T-cell (primary cell): ENCODE measurements around the gene SPIN3. TPM values are rescaled to one million over a fixed set of nuclear protein-coding genes. Genes with fewer than 3 reads are reported as not detected.

ENCODE experiments used
- ATAC-seq, 4 experiments: fragments of 200-7000 bp in 3 of 4; fragments of 150-1000 bp in 1 of 4; cut with Tn5 transposase; replicated peaks in 1 of 4; 1 replicate in 3 of 4; 2 replicates in 1 of 4; pipeline ENCODE4 v1.10.0; 2021; ENCODE audit warnings: moderate library complexity in 3 of 4, mild to moderate bottlenecking in 2 of 4, moderate number of reproducible peaks in 1 of 4
- CTCF ChIA-PET, 2 donors: fragments of 300-600 bp; sonication (Branson Sonifier 250); formaldehyde crosslinking; loops; one replicate each; lab custom pipeline; 2022; ENCODE audit warnings: antibody characterized with exemption in 2 of 2; lab: Charles Lee
- POLR2A ChIA-PET, 2 donors: fragments of 300-600 bp; sonication (Branson Sonifier 250); formaldehyde crosslinking; loops; one replicate each; lab custom pipeline; 2022; ENCODE audit warnings: antibody characterized with exemption in 2 of 2; lab: Charles Lee
- DNase-seq, 35 experiments: peaks; one replicate each; pipeline versions ENCODE4 v3.0.0 to v3.0.0-alpha.2; 2013 to 2023
- H3K27ac ChIP-seq: one replicate; pipeline ENCODE4 v1.5.1; 2013; ENCODE audit warnings: low read length
- H3K27me3 ChIP-seq, 2 experiments: replicated peaks in 1 of 2; 1 replicate in 1 of 2; 2 replicates in 1 of 2; pipeline versions ENCODE4 v1.6.1 to v1.7.0; 2013; ENCODE audit warnings: low read length in 1 of 2, mixed read lengths in 1 of 2; ENCODE audit not compliant: control insufficient read depth in 2 of 2, insufficient read depth in 2 of 2; ENCODE audit errors: extremely low read depth in 1 of 2
- H3K36me3 ChIP-seq, 2 donors: 1 replicate in 1 of 2; 2 replicates in 1 of 2; pipeline versions ENCODE4 v1.6.1 to v1.7.0; 2013; ENCODE audit warnings: low read length in 1 of 2; ENCODE audit not compliant: control insufficient read depth in 2 of 2, insufficient read depth in 1 of 2; ENCODE audit errors: extremely low read depth in 1 of 2
- H3K4me1 ChIP-seq, 2 experiments: 1 replicate in 1 of 2; 2 replicates in 1 of 2; pipeline versions ENCODE4 v1.6.1 to v1.7.0; 2013; ENCODE audit warnings: low read length in 2 of 2, mixed read lengths in 1 of 2; ENCODE audit not compliant: insufficient read depth in 2 of 2, control insufficient read depth in 1 of 2; ENCODE audit errors: extremely low read depth in 1 of 2
- H3K4me3 ChIP-seq, 2 donors: 1 replicate in 1 of 2; 2 replicates in 1 of 2; pipeline versions ENCODE4 v1.5.1 to v1.7.0; 2013; ENCODE audit warnings: mild to moderate bottlenecking in 2 of 2, low read length in 1 of 2, moderate library complexity in 1 of 2; ENCODE audit not compliant: control insufficient read depth in 1 of 2; ENCODE audit errors: extremely low read depth in 1 of 2
- H3K9me3 ChIP-seq: 2 replicates; pipeline ENCODE4 v1.7.0; 2013
- H3K27ac Mint-ChIP-seq, 2 donors: one replicate each; pipeline ENCODE4 v1.8.0; 2020 to 2021; ENCODE audit warnings: mild to moderate bottlenecking in 2 of 2, mixed read lengths in 2 of 2
- H3K27me3 Mint-ChIP-seq, 2 donors: one replicate each; pipeline ENCODE4 v1.8.0; 2021 to 2022; ENCODE audit warnings: mixed read lengths in 2 of 2
- H3K36me3 Mint-ChIP-seq: one replicate; pipeline ENCODE4 v1.8.0; 2021; ENCODE audit warnings: mixed read lengths
- H3K4me1 Mint-ChIP-seq, 3 donors: one replicate each; pipeline ENCODE4 v1.8.0; 2020 to 2022; ENCODE audit warnings: mixed read lengths in 3 of 3, mild to moderate bottlenecking in 1 of 3
- H3K4me3 Mint-ChIP-seq, 3 donors: one replicate each; pipeline ENCODE4 v1.8.0; 2020 to 2022; ENCODE audit warnings: mild to moderate bottlenecking in 3 of 3, mixed read lengths in 3 of 3, moderate library complexity in 3 of 3
- H3K9me3 Mint-ChIP-seq, 3 donors: one replicate each; pipeline ENCODE4 v1.8.0; 2020 to 2022; ENCODE audit warnings: mixed read lengths in 3 of 3
- WGBS: methylation state at CpG from one replicate; pipeline ENCODE4 v1.1.5; 2013; ENCODE audit warnings: missing lambda C conversion rate; ENCODE audit not compliant: insufficient coverage; 5-methylcytosine and 5-hydroxymethylcytosine counted together
- total RNA-seq, 35 experiments: library from RNA in 6 of 35; stranded (reverse) in 6 of 35; fragments of 120-200 nt in 1 of 35; gene quantifications; one replicate each; pipeline versions ENCODE4 v1.2.1 to v1.2.4 and lab custom pipeline; 2013 to 2026

Gene SPIN3
- total RNA-seq, 5 donors from 2014 or later (not counting 1 experiment from before 2014, with no cell fraction given): 8.4 to 21.8 (median 16.2) TPM

DNA sequence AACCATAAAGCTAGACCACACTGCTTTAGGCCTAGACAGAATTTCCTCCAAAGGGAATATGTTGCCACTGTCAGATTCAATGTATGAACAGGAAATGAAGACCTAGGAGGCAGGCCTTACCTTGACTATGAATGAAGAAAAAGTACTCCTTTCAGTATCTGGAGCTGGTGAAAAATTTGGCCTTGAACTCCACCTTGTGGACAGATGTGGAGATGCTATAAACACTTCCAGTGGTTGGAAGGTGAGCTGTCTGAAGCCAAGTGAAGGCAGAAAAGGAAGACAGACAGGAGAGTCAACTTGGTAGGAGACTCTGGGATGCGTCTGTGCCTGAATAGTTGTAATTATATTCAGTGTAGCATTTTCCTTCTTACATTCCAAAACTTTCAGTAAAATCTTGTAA lies 17.2 kb downstream of the SPIN3 start:
- Histone ChIP-seq H3K9me3 (no peaks in the 10 kb centered on the region), H3K27me3 (no peaks in the 10 kb centered on the region), H3K4me1 (no peaks in the 10 kb centered on the region), H3K4me3 (no peak overlapping the region), H3K27ac (no peak overlapping the region), H3K36me3 (no peaks in the 10 kb centered on the region)
- H3K4me3 Mint-ChIP-seq: no peak overlapping the region
- no peak overlapping the region for H3K27ac Mint-ChIP-seq
- H3K27me3 Mint-ChIP-seq: peaks cover 0 to 4% of the 10 kb centered on the region in 2 donors
- ChIA-PET CTCF (interaction anchor here (0.5 to 2.3 kb wide), 13 partner anchors 10 to 1261 kb away, joined by 3 to 10 read pairs (median 4); partner anchors contain the start of gene RRAGB (in 1 of the 2)), POLR2A (interaction anchor here in 1 of 2 donors (0.5 kb wide), 1 partner anchor 149 kb away, joined by 3 read pairs; no protein-coding TSS in a partner anchor)
- peak; percentile 69 to 93 (median 89) for ATAC-seq
- peak in 27 of 35 experiments; percentile 2 to 70 (median 25) for DNase-seq
- H3K4me1 Mint-ChIP-seq: peaks cover 0 to 6% (median 2%) of the 10 kb centered on the region in 3 donors
- no peaks in the 10 kb centered on the region for H3K9me3 Mint-ChIP-seq
- no CpG with 5 or more reads among the region's 1 CpG for WGBS
- H3K36me3 Mint-ChIP-seq: peaks cover 18% of the 10 kb centered on the region

DNA sequence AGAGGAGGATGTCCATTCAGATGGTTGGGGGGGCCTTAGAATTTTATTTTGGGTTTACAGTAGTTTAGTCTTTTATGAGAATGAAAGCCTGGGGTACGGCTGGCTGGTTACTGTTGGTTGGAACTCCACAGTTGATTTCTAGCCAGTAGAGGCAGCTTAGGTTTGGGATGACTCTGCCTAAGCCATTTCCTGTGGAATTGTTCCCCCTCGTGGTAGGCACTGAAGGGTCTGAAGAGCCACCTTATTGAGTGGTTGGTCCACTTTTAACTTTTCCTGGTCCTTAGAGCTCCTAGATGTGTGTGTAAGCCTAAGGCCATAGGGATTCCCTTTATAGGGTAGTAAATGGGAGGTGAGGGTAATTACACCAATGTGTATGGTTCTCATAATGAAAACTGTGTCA lies 19.7 kb downstream of the SPIN3 start:
- no peak for ATAC-seq
- ChIA-PET POLR2A (no interaction called here), CTCF (no interaction called here)
- no peak overlapping the region for H3K27ac ChIP-seq
- Mint-ChIP-seq H3K4me3 (no peak overlapping the region), H3K27me3 (peaks cover 0 to 4% of the 10 kb centered on the region in 2 donors), H3K9me3 (no peaks in the 10 kb centered on the region), H3K4me1 (peaks cover 0 to 6% (median 2%) of the 10 kb centered on the region in 3 donors), H3K27ac (no peak overlapping the region), H3K36me3 (peaks cover 14% of the 10 kb centered on the region)
- no peaks in the 10 kb centered on the region for H3K36me3 ChIP-seq
- no peak overlapping the region for H3K4me3 ChIP-seq
- no peaks in the 10 kb centered on the region for H3K27me3 ChIP-seq
- no peak for DNase-seq
- no peaks in the 10 kb centered on the region for H3K9me3 ChIP-seq
- WGBS: 100% methylated on average over 1 of the region's 2 CpGs
- H3K4me1 ChIP-seq: no peaks in the 10 kb centered on the region

DNA sequence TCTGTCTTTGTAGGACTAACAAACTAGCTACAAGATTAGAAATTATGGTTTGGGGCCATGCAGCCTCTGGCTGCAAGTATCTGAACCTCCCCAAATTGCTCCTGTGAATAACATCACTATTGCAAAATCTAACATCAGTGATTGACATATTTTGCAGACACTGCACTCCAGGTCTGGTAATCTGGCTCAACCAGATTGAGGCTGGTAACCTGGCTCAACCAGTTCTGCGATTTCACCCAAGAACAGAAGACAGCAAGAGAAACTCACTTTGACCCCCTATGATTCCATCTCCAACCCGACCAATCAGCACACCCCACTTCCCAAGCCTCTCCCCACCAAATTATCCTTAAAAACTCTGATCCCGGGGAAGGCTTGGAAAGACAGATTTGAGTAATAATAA lies 20.9 kb downstream of the SPIN3 start:
- Histone ChIP-seq H3K4me3 (no peak overlapping the region), H3K4me1 (no peaks in the 10 kb centered on the region), H3K36me3 (no peaks in the 10 kb centered on the region), H3K27me3 (no peaks in the 10 kb centered on the region), H3K9me3 (no peaks in the 10 kb centered on the region), H3K27ac (no peak overlapping the region)
- Mint-ChIP-seq H3K27ac (no peak overlapping the region), H3K36me3 (peaks cover 12% of the 10 kb centered on the region), H3K4me3 (no peak overlapping the region), H3K4me1 (peaks cover 0 to 6% (median 2%) of the 10 kb centered on the region in 3 donors), H3K27me3 (no peaks in the 10 kb centered on the region), H3K9me3 (no peaks in the 10 kb centered on the region)
- no CpG with 5 or more reads among the region's 3 CpGs for WGBS
- POLR2A ChIA-PET: no interaction called here
- DNase-seq: no peak
- ATAC-seq: no peak
- CTCF ChIA-PET: no interaction called here

DNA sequence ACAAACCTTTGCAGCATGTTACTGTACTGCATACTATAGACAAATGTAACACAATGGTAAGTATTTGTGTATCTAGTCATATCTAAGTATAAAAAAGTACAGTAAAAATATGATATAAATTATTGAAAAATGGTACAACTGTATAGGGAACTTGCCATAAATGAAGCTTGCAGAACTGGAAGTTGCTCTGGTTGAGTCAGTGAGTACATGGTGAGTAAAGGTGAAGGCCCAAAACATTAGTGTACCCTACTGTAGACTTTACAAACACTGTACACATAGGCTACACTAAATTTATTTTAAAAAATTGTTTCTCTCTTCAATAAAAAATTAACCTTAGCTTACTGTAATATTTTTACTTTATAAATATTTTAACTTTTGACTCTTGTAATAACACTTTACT lies 25.8 kb downstream of the SPIN3 start:
- DNase-seq (no peak), ATAC-seq (no peak)
- peaks cover 0 to 2% (median under 1%) of the 10 kb centered on the region in 3 donors for H3K4me1 Mint-ChIP-seq
- no peaks in the 10 kb centered on the region for H3K27me3 ChIP-seq
- no peaks in the 10 kb centered on the region for H3K9me3 ChIP-seq
- ChIA-PET CTCF (no interaction called here), POLR2A (no interaction called here)
- no peaks in the 10 kb centered on the region for H3K36me3 ChIP-seq
- H3K27ac ChIP-seq: no peak overlapping the region
- H3K4me3 ChIP-seq: no peak overlapping the region
- no peaks in the 10 kb centered on the region for H3K9me3 Mint-ChIP-seq
- H3K27ac Mint-ChIP-seq: no peak overlapping the region
- H3K27me3 Mint-ChIP-seq: peaks cover 0 to 4% of the 10 kb centered on the region in 2 donors
- H3K4me1 ChIP-seq: no peaks in the 10 kb centered on the region
- H3K36me3 Mint-ChIP-seq: peaks cover 13% of the 10 kb centered on the region
- H3K4me3 Mint-ChIP-seq: no peak overlapping the region

DNA sequence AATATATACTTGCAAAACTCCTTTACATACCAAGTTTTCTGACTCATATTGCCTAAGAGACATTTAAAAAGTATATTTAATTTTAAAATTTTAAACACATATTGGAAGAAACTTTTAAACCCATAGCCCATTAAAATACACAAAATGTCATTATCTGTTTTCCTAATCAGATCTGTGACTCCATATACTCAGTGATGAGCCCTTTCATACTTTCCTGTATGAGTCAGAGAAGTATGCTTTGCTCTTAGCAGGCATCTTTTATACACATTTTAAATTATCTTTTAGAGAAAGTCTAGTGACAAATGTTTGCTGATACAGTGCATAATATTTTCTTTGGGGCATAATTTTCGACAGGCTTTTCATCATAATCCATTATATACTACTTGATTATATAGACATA lies 26.4 kb downstream of the SPIN3 start:
- no peak overlapping the region for H3K27ac Mint-ChIP-seq

DNA sequence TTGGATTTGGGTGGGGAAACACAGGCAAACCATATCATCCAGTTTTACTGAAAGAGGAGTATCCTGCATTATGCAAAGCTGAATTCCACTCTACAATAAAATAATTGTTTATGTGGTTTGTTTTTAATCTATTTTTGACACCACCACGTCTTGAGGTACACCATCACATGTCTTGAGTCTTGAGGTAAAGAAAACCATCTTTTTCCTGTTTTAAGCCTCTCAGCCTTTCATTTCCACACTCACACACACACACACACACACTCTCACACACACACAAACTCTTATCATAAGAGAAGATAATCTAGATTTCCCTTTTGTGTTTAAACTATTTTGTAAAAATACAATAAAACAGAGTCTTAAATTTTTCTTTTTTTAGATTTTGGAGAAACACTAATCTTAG lies 32.0 kb downstream of the SPIN3 start:
- Mint-ChIP-seq H3K27me3 (peaks cover 0 to 10% of the 10 kb centered on the region in 2 donors), H3K9me3 (peaks cover 0 to under 1% (median 0%) of the 10 kb centered on the region in 3 donors), H3K4me3 (no peak overlapping the region), H3K27ac (peak overlapping the region in 1 of 2 donors; percentile 62), H3K36me3 (peaks cover 10% of the 10 kb centered on the region), H3K4me1 (peaks cover 13 to 18% (median 15%) of the 10 kb centered on the region in 3 donors)
- Histone ChIP-seq H3K27me3 (no peaks in the 10 kb centered on the region), H3K27ac (no peak overlapping the region), H3K36me3 (no peaks in the 10 kb centered on the region), H3K9me3 (no peaks in the 10 kb centered on the region), H3K4me1 (no peaks in the 10 kb centered on the region), H3K4me3 (no peak overlapping the region)
- ChIA-PET POLR2A (no interaction called here), CTCF (interaction anchor here in 1 of 2 donors (0.6 kb wide), 1 partner anchor 921 kb away, joined by 3 read pairs; no protein-coding TSS in a partner anchor)
- peak in 12 of 35 experiments; percentile 0 to 29 (median 2) for DNase-seq
- peak in 1 of 4 experiments; percentile 72 for ATAC-seq
- no CpG with 5 or more reads among the region's 1 CpG for WGBS

More for the DNA sequence above, 26.4 kb downstream of the SPIN3 start:
- H3K4me1 ChIP-seq: no peaks in the 10 kb centered on the region
- H3K9me3 ChIP-seq: no peaks in the 10 kb centered on the region
- H3K27ac ChIP-seq: no peak overlapping the region
- ATAC-seq: no peak
- WGBS: no CpG with 5 or more reads among the region's 1 CpG
- peaks cover 4 to 8% (median 7%) of the 10 kb centered on the region in 3 donors for H3K4me1 Mint-ChIP-seq
- no peaks in the 10 kb centered on the region for H3K36me3 ChIP-seq
- no peak overlapping the region for H3K4me3 Mint-ChIP-seq
- ChIA-PET CTCF (no interaction called here), POLR2A (no interaction called here)
- no peak overlapping the region for H3K4me3 ChIP-seq
- DNase-seq: no peak
- H3K27me3 Mint-ChIP-seq: peaks cover 0 to 4% of the 10 kb centered on the region in 2 donors
- H3K27me3 ChIP-seq: no peaks in the 10 kb centered on the region
- H3K9me3 Mint-ChIP-seq: no peaks in the 10 kb centered on the region
- peaks cover 13% of the 10 kb centered on the region for H3K36me3 Mint-ChIP-seq
